Right forelimb (tissue), 1 donor: ENCODE results near the gene NCOA1.
A peak's percentile ranks its signal among the peaks of the same experiment; 100 is the strongest.
"Not testable (repeated sequence)": the region's sequence is repeated elsewhere in the genome, so short reads cannot be mapped to it uniquely, and the experiment has no call there.

Experiments
- DNase-seq: peaks from one replicate; pipeline ENCODE4 v3.0.0-alpha.2; 2018

The NCOA1 gene

GRCh38 chr2:24761866-24762265 is 270.8 kb downstream of the NCOA1 start:
- no peak for DNase-seq

GRCh38 chr2:24762518-24762917 is 271.5 kb downstream of the NCOA1 start:
- DNase-seq = no peak

GRCh38 chr2:24763843-24764242 is 272.8 kb downstream of the NCOA1 start:
- no peak for DNase-seq

GRCh38 chr2:24766609-24767008 is 275.6 kb downstream of the NCOA1 start:
- no peak for DNase-seq

- DNase-seq = no peak
Measured at GRCh38 chr2:24768013-24768412, 277.0 kb downstream of the NCOA1 start.

- DNase-seq = no peak
Measured at GRCh38 chr2:24768601-24769000, 277.5 kb downstream of the NCOA1 start.

GRCh38 chr2:24771061-24771460 is 280.0 kb downstream of the NCOA1 start:
- no peak for DNase-seq

GRCh38 chr2:24771764-24772586 is 280.9 kb downstream of the NCOA1 start:
- no peak for DNase-seq

- no peak for DNase-seq
Measured at GRCh38 chr2:24774373-24774772, 283.3 kb downstream of the NCOA1 start.

GRCh38 chr2:24779116-24779515 is 288.1 kb downstream of the NCOA1 start:
- DNase-seq = no peak

- DNase-seq = no peak
Measured at GRCh38 chr2:24783641-24784040, 292.6 kb downstream of the NCOA1 start.

GRCh38 chr2:24785671-24786321 is 294.7 kb downstream of the NCOA1 start:
- DNase-seq = no peak

- DNase-seq = no peak
Measured at GRCh38 chr2:24787532-24787931, 296.5 kb downstream of the NCOA1 start.

GRCh38 chr2:24788816-24789215 is 297.8 kb downstream of the NCOA1 start:
- DNase-seq = no peak

GRCh38 chr2:24791452-24791851 is 300.4 kb downstream of the NCOA1 start:
- DNase-seq = no peak

- no peak for DNase-seq
Measured at GRCh38 chr2:24792542-24792873, 301.5 kb downstream of the NCOA1 start.

GRCh38 chr2:24792874-24793760 is 302.1 kb downstream of the NCOA1 start, which contains the start of the genes CENPO and PTRHD1:
Gene CENPO (plus strand): TSS chr2:24793425. CDS start chr2:24793920, 495 bp downstream.
Gene PTRHD1 (minus strand): TSS chr2:24793391. CDS start chr2:24793377, 14 bp downstream.
- peak; percentile 98 for DNase-seq

GRCh38 chr2:24793761-24794435 is 302.8 kb downstream of the NCOA1 start:
- no peak for DNase-seq

GRCh38 chr2:24797644-24798043 is 306.6 kb downstream of the NCOA1 start:
- DNase-seq = no peak

- not testable (repeated sequence) for DNase-seq
Measured at GRCh38 chr2:24800487-24800886, 309.4 kb downstream of the NCOA1 start.

- DNase-seq = not testable (repeated sequence)
Measured at GRCh38 chr2:24805811-24806660, 315.0 kb downstream of the NCOA1 start.

GRCh38 chr2:24806661-24807036 is 315.6 kb downstream of the NCOA1 start:
- no peak for DNase-seq
